ENCODE results near the gene VDAC1.
"Not testable (repeated sequence)": the region's sequence is repeated elsewhere in the genome, so short reads cannot be mapped to it uniquely, and the experiment has no call there.

VDAC1 gene

GRCh38 chr5:133994297-133994989 lies 10.3 kb downstream of the VDAC1 start:
- DNase-seq, result no peak

GRCh38 chr5:133993185-133993936 lies 11.4 kb downstream of the VDAC1 start:
- DNase-seq, result peak; percentile 5

GRCh38 chr5:133992429-133993155 lies 12.2 kb downstream of the VDAC1 start:
- no peak for DNase-seq

DNA sequence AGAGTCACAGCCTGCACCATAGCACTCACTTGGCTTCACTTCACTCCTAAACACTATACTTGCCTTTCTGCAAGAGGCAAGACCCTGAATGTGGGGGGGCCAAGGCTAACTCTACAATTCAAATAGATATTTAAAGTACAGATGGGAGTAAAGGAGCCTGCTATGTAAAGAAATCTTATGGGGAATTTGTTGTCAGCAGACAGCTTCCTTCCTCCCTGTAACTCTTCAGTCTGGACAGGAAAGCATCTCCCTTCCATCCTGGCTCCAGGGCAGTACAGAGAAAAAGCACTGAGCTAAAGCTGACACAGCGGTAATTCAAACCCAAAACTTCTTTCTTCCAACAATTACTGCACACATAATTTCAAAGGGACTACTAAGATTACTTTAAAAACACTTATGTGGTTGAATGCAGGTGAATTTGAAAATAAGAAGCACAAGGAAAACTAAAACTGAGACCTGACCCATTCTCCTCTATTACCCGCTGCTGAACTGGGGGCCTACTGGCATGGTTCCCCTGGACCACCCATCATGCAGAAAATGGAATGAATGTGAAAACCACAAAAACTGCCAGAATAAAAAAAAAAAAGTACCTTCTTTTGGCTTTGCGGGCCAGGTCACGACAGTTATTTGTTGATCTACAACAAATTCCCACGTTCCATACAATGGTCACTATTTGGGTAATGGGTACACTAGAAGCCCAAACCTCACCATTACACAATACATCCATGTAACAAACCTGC lies 13.4 kb downstream of the VDAC1 start:
- no peak for DNase-seq

DNA sequence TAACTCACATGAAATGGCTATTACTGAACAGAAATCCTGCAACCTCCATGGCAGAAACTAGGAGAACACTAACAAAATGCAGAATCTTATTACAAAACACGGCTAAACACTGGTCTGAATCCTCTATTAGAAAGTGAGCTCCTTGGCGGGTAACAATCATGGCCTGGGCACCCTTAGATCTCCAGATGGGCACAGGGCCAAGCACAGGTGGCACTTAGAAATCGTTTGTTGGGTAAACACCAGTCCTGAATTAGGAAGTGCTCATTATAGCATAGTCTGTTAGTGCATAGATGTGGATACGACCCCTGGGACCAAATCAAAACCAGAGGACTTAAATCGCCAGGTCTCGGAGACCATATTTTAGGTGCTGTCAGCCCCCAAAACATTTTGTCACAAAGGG lies 14.4 kb downstream of the VDAC1 start:
- peak; percentile 62 for DNase-seq

GRCh38 chr5:133985540-133986180 lies 19.1 kb downstream of the VDAC1 start:
- DNase-seq, result peak; percentile 2

GRCh38 chr5:133983674-133984073 lies 21.1 kb downstream of the VDAC1 start:
- DNase-seq, result no peak

DNA sequence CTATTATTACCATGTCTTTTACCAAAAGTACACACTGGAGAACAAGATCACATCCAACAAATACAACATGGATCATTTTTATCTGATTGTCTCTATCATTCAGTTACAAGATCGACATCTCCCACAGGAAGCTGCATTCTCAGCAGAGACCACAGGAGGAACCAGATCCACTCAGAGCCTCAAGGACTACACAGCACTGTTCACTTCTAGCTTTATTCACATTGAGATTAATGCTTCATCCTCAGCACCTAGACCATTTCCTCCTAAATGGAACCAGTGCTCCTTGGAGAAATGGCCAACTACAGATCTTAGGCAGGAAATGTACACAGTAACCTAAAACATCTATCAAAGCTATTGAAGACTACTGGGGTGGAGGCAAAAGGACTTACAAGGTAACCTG lies 23.1 kb downstream of the VDAC1 start:
- DNase-seq, result no peak

- DNase-seq, result no peak
Observed at GRCh38 chr5:133980652-133981051, 24.1 kb downstream of the VDAC1 start.

- no peak for DNase-seq
Observed at GRCh38 chr5:133978943-133979342, 25.8 kb downstream of the VDAC1 start.

GRCh38 chr5:133977858-133978257 lies 26.9 kb downstream of the VDAC1 start:
- no peak for DNase-seq

GRCh38 chr5:133977161-133977787 lies 27.5 kb downstream of the VDAC1 start:
- DNase-seq, result peak; percentile 75

GRCh38 chr5:133975546-133975945 lies 29.2 kb downstream of the VDAC1 start:
- DNase-seq, result not testable (repeated sequence)

DNA sequence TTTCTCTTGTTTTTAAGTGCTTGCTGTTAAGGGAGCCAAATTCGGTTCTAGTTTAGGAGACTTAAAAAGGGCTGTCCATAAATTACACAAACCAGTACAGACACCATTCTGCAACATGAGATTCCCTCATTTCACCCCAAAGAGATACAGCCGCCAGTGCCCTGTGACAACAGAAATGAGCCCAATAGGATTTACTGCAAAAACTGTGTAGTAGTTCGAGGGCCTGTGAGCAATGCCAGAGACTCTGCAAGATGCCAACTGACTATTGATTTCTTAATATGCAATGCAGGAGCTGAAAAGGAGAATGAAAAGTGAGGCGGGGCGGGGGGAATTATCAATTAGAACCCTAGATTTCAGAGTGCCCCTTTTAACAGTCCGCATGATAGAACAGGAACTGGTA lies 30.6 kb downstream of the VDAC1 start:
- DNase-seq, result peak; percentile 15

- no peak for DNase-seq
Observed at GRCh38 chr5:133970325-133970909, 34.4 kb downstream of the VDAC1 start.

GRCh38 chr5:133969654-133970324 lies 35.0 kb downstream of the VDAC1 start:
- no peak for DNase-seq

DNA sequence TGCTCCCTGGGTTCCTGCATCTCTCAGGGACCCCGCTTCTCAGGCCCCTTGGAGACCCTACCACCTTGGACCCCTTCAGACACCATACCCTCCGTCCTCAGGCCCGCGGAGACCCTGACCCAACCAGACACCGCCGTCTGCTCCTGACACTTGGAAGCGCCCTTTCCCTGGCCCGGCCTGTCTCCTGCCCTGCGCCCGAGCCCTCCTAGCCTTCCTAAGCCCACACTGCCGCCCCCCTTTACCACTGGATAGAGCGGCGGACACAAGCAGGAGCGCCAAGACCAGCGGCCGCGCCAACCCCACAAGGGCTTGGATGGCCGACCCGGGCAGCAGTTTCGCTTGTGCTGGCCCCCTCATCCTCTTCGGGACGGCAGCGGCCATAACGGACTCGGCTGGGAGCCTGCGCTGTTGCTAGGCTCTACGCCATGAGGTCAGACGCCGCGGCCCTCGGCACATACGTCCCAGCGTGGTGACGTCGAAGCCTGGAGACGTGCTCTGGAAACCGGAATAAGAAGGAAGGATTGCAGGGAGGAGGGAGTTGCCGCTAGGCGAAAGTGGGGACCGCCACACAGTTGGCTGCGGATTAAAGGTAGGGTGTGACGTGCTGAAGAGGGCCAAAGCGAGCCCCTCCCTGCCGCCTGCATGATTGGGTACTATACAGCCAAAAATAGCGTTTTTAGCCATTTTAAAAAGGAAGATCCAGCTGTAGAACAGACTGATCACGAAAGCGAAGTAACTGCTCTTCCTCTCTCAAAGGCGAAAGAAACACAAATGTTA lies 36.4 kb downstream of the VDAC1 start, which contains the start of gene C5orf15:
Gene C5orf15 (minus strand): TSS at position 422 of the 777 bp plus-strand sequence. CDS start 41 bp downstream, at position 381.
- DNase-seq, result peak; percentile 88

GRCh38 chr5:133967698-133968203 lies 37.0 kb downstream of the VDAC1 start:
- no peak for DNase-seq

DNA sequence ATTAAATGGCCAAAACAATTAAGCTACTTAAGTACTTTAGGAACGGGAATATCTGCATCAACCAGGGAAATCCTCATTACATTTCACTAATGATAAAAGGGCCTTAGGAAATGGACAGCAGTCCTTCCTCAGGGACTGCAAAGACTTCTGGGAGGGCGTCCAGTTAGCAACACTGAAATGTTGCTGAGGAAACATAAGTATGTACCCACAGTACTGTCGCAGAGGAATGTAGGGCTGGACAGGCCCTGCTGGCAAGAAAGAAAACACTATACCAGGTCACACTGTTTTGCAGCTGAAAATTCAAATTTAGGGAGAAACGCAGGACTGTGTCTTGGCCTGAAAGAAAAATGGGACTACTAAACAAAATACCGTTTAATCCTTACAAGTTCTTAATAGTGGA lies 37.7 kb downstream of the VDAC1 start:
- DNase-seq, result no peak

DNA sequence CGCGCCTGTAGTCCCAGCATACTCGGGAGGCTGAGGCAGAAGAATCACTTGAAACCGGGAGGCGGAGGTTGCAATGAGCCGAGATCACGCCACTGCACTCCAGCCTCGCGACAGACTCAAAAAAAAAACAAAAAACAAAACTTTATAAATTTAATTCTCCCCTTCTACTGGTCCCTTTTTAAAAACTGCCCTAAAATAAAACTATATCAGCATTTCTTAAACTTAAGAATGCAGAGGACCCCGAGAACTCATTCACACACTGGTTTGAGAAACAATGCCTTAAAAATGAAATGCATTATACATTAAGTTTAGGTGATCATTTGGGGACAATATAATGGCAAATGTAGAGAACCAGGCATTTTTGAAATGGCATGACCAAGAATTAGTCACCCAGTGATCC lies 38.7 kb downstream of the VDAC1 start:
- no peak for DNase-seq
